GM23248 (cell line): Measurements from ENCODE around the gene ZEB1.

Source experiments
- EZH2 ChIP-seq: fragments of 200-600 bp; sonication (generic); IDR thresholded peaks from 2 replicates; pipeline ENCODE4 v1.6.1; 2018; ENCODE audit warnings: antibody characterized with exemption, mild to moderate bottlenecking; ENCODE audit not compliant: insufficient read depth, poor library complexity, severe bottlenecking
- EZH2phosphoT487 ChIP-seq: fragments of 200-600 bp; sonication (generic); IDR thresholded peaks from 2 replicates; pipeline ENCODE4 v1.6.1; 2018; ENCODE audit warnings: antibody characterized with exemption, moderate library complexity, mild to moderate bottlenecking, low read depth; ENCODE audit not compliant: insufficient read depth

- TF ChIP-seq EZH2, result no peak
- no peak for TF ChIP-seq EZH2phosphoT487
These were observed 103.6 kb downstream of the ZEB1 start for GRCh38 chr10:31422634-31423033.
